HCT116 (cell line): Measurements from ENCODE around the gene FGF18. TPM values are rescaled to one million over a fixed set of nuclear protein-coding genes. Genes with fewer than 3 reads are reported as not detected.

ENCODE experiments used
- ATAC-seq: fragments of 200-7000 bp; cut with Tn5 transposase; 2 replicates; pipeline ENCODE4 v1.9.1; 2020; ENCODE audit warnings: mild to moderate bottlenecking, moderate library complexity
- Bru-seq: library from RNA; stranded (reverse); fragments of 400-500 nt; gene quantifications from one replicate; lab custom pipeline; 2021; lab: Mats Ljungman, UMichigan
- BruChase-seq, 2 experiments: library from RNA; stranded (reverse); fragments of 400-500 nt; gene quantifications; one replicate each; lab custom pipeline; 2021; lab: Mats Ljungman, UMichigan
- BruUV-seq: library from RNA; stranded (reverse); fragments of 400-500 nt; replicated peaks from 2 replicates; lab custom pipeline; 2021; lab: Mats Ljungman, UMichigan
- CTCF ChIA-PET: fragments of 300-600 bp; sonication (Branson Sonifier 250); formaldehyde crosslinking; loops from one replicate; lab custom pipeline; 2021; ENCODE audit warnings: antibody characterized with exemption; lab: Charles Lee
- POLR2A ChIA-PET: fragments of 300-600, 350-600 bp; sonication (Branson Sonifier 250); formaldehyde crosslinking; loops from one replicate; lab custom pipeline; 2021; ENCODE audit warnings: antibody characterized with exemption; lab: Charles Lee
- RAD21 ChIA-PET, 2 experiments: fragments of 300-600 bp; sonication (Branson Sonifier 250); formaldehyde crosslinking; loops; one replicate each; lab custom pipeline; 2023; ENCODE audit warnings: low total read pairs in 2 of 2; ENCODE audit not compliant: uncharacterized antibody in 2 of 2, unreplicated experiment in 2 of 2, low non-redundant PET in 1 of 2; lab: Charles Lee
- DNase-seq: peaks from one replicate; pipeline ENCODE4 v3.0.0-alpha.2; 2010; ENCODE audit warnings: low read depth, low spot score
- H2AFZ ChIP-seq: fragments of 200-600 bp; shearing (Covaris generic), sonication (generic); 2 replicates; pipeline ENCODE4 v1.6.1; 2017; ENCODE audit warnings: low read depth, mixed run types, mixed read lengths, antibody characterized with exemption, low read length; ENCODE audit not compliant: poor library complexity, severe bottlenecking
- H3K27ac ChIP-seq: 2 replicates; pipeline ENCODE4 v1.5.1; 2012; ENCODE audit warnings: low read depth, low read length
- H3K27me3 ChIP-seq: fragments of 200-600 bp; sonication (generic); 2 replicates; pipeline ENCODE4 v1.6.1; 2016; ENCODE audit warnings: mixed run types, low read length, mixed read lengths; ENCODE audit not compliant: insufficient read depth
- H3K36me3 ChIP-seq, 2 experiments: fragments of 200-500 bp in 1 of 2; fragments of 200-600 bp in 1 of 2; sonication (Bioruptor generic) in 1 of 2; sonication (generic) in 1 of 2; 2 replicates each; pipeline versions ENCODE4 v1.5.1 to v1.6.1; 2014 to 2016; ENCODE audit warnings: low read length in 2 of 2, inconsistent platforms in 1 of 2, mixed read lengths in 1 of 2, mixed run types in 1 of 2; ENCODE audit not compliant: insufficient read depth in 2 of 2, control insufficient read depth in 1 of 2
- H3K4me1 ChIP-seq, 2 experiments: fragments of 200-600 bp in 1 of 2; sonication (generic) in 1 of 2; 2 replicates each; pipeline versions ENCODE4 v1.5.1 to v1.6.1; 2012 to 2017; ENCODE audit warnings: low read length in 2 of 2, inconsistent platforms in 1 of 2, mild to moderate bottlenecking in 1 of 2, mixed read lengths in 1 of 2, mixed run types in 1 of 2, moderate library complexity in 1 of 2; ENCODE audit not compliant: insufficient read depth in 2 of 2, control insufficient read depth in 1 of 2
- H3K4me2 ChIP-seq: fragments of 200-600 bp; sonication (generic); 2 replicates; pipeline ENCODE4 v1.6.1; 2017; ENCODE audit warnings: mixed run types, low read length, mixed read lengths
- H3K4me3 ChIP-seq, 2 experiments: fragments of 200-600 bp in 1 of 2; sonication (generic) in 1 of 2; replicated peaks in 1 of 2; 2 replicates each; pipeline ENCODE4 v1.5.1; 2011 to 2016; ENCODE audit warnings: low read length in 2 of 2, control low read depth in 1 of 2, low read depth in 1 of 2, mild to moderate bottlenecking in 1 of 2, mixed read lengths in 1 of 2, mixed run types in 1 of 2
- H3K79me2 ChIP-seq: fragments of 200-600 bp; sonication (generic); 2 replicates; pipeline ENCODE4 v1.6.1; 2017; ENCODE audit warnings: mild to moderate bottlenecking, mixed run types, low read length, moderate library complexity, mixed read lengths; ENCODE audit not compliant: insufficient read depth
- H3K9ac ChIP-seq: fragments of 200-600 bp; sonication (generic); 2 replicates; pipeline ENCODE4 v1.6.1; 2016; ENCODE audit warnings: low read length, mixed read lengths
- H3K9me2 ChIP-seq: fragments of 200-600 bp; sonication (generic), shearing (Covaris generic); 2 replicates; pipeline ENCODE4 v1.6.1; 2017; ENCODE audit warnings: mixed run types, mild to moderate bottlenecking, moderate library complexity; ENCODE audit not compliant: insufficient read depth
- H3K9me3 ChIP-seq, 2 experiments: fragments of 200-500 bp in 1 of 2; fragments of 200-600 bp in 1 of 2; sonication (Bioruptor generic) in 1 of 2; sonication (generic) in 1 of 2; 2 replicates each; pipeline ENCODE4 v1.6.1; 2014 to 2017; ENCODE audit warnings: low read length in 2 of 2, mixed read lengths in 2 of 2, inconsistent platforms in 1 of 2, low read depth in 1 of 2, mild to moderate bottlenecking in 1 of 2, mixed run types in 1 of 2, moderate library complexity in 1 of 2; ENCODE audit not compliant: control insufficient read depth in 1 of 2, insufficient read depth in 1 of 2
- H4K20me1 ChIP-seq: fragments of 200-600 bp; sonication (generic), shearing (Covaris generic); 2 replicates; pipeline ENCODE4 v1.6.1; 2017; ENCODE audit warnings: mixed run types, mild to moderate bottlenecking, moderate library complexity; ENCODE audit not compliant: insufficient read depth
- ELF1 ChIP-seq: IDR thresholded peaks from 2 replicates; pipeline ENCODE4 v1.6.1; 2012; ENCODE audit warnings: low read depth, borderline replicate concordance
- POLR2AphosphoS5 ChIP-seq: IDR thresholded peaks from 2 replicates; pipeline ENCODE4 v1.6.1; 2011; ENCODE audit warnings: mild to moderate bottlenecking, low read depth, low read length, moderate library complexity
- TCF7L2 ChIP-seq: IDR thresholded peaks from 2 replicates; pipeline ENCODE4 v1.7.0; 2011; ENCODE audit warnings: borderline replicate concordance, inconsistent platforms; ENCODE audit not compliant: insufficient read depth, insufficient read length; ENCODE audit errors: extremely low read depth
- intact Hi-C: fragments of 100-400 bp; cut with micrococcal nuclease; formaldehyde crosslinking; loops from 2 replicates; pipeline ENCODE4 v1.10.0; 2022
- long read RNA-seq: library from polyadenylated mRNA; unstranded; transcript quantifications from one replicate; pipeline ENCODE4 v2.0.0, GENCODE V29; 2021; ENCODE audit not compliant: unreplicated experiment
- polyA plus RNA-seq: library from polyadenylated mRNA; unstranded; fragments of >200 nt; gene quantifications from 2 replicates; pipeline ENCODE4 v1.2.1, GENCODE V29; 2012; ENCODE audit warnings: missing spikeins
- total RNA-seq: library from RNA; stranded (reverse); gene quantifications from one replicate; pipeline ENCODE4 v1.2.1, GENCODE V29; 2021; ENCODE audit not compliant: unreplicated experiment
- TF ChIP-seq, protein P1 (sequence below): IDR thresholded peaks from 2 replicates; pipeline ENCODE4 v1.6.1; 2012; ENCODE audit warnings: low read depth
- TF ChIP-seq, protein P2 (sequence below), 3 experiments: fragments of 200-600 bp in 1 of 3; sonication (generic) in 1 of 3; IDR thresholded peaks in 2 of 3; conservative IDR thresholded peaks in 1 of 3; 2 replicates each; pipeline ENCODE4 v1.5.1; 2012 to 2017; ENCODE audit warnings: low read depth in 2 of 3, low read length in 2 of 3, antibody characterized with exemption in 1 of 3, borderline replicate concordance in 1 of 3, control low read depth in 1 of 3, mild to moderate bottlenecking in 1 of 3, mixed read lengths in 1 of 3, mixed run types in 1 of 3, moderate library complexity in 1 of 3; ENCODE audit not compliant: insufficient read depth in 1 of 3

Gene FGF18, protein sequence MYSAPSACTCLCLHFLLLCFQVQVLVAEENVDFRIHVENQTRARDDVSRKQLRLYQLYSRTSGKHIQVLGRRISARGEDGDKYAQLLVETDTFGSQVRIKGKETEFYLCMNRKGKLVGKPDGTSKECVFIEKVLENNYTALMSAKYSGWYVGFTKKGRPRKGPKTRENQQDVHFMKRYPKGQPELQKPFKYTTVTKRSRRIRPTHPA
- total RNA-seq = 0.96 TPM
- polyA plus RNA-seq = 0.42 and 0.62 TPM in 2 replicates
- Bru-seq, nascent RNA = percentile 55 among the genes with signal in this experiment
- percentile 56 among the genes with signal in this experiment for BruChase-seq, experiment 1, labeled RNA remaining after a 6-hour chase
- BruChase-seq, experiment 2, labeled RNA remaining after a 2-hour chase = percentile 58 among the genes with signal in this experiment
- long read RNA-seq, partial matches to known transcripts = 0 of 3 reads
- long read RNA-seq, other reads (novel, unspliced or antisense) = 0 of 3 reads

DNA sequence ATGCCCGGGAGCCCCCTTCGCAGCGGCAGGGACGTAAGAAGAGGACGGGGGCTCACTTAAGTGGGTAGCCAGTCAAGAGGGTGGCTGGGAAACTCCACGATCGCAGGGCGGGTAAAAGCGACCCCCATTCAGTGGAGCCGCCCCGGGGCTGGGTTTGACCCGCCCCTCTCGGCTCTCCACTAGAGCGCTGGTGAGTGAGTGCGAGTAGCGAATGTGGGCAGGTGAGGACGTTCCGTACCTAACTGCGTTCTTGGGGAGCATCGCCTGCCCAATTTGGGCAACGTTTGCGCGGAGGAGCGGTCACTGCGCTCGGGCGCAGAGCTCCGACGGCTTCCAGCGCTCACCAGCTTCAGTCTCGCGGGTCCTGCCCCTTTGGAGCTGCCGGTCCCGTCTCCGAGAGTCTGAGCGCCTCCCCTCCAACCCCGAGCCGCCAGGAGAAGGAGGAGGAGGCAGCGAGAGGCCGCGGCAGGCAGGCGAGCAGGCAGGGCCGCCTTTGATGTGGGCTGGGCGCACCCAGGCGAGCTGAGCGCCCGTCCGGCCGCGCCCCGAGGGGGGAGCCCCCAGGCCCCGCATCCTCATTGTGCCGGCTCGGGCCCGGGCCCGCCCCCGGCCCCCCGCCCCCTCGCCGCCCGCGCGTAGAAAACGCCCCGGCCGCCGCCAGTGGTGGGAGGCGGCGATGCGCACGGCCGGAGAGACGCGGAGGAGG, at the start of gene FGF18:
Gene FGF18, plus strand, starts transcription at position 666 of the 706 bp plus-strand sequence. CDS start 553 bp downstream, outside the sequence.
- H3K4me2 ChIP-seq = peak within 1 kb of the TSS; percentile 92
- peaks cover 17% of the 10 kb centered on the region; the same call in 1 of the 2 replicates for H4K20me1 ChIP-seq
- H3K4me3 ChIP-seq = peak within 1 kb of the TSS; percentile 42 to 58
- no peaks in the 10 kb centered on the region for H3K36me3 ChIP-seq
- TF ChIP-seq, protein P1, sequence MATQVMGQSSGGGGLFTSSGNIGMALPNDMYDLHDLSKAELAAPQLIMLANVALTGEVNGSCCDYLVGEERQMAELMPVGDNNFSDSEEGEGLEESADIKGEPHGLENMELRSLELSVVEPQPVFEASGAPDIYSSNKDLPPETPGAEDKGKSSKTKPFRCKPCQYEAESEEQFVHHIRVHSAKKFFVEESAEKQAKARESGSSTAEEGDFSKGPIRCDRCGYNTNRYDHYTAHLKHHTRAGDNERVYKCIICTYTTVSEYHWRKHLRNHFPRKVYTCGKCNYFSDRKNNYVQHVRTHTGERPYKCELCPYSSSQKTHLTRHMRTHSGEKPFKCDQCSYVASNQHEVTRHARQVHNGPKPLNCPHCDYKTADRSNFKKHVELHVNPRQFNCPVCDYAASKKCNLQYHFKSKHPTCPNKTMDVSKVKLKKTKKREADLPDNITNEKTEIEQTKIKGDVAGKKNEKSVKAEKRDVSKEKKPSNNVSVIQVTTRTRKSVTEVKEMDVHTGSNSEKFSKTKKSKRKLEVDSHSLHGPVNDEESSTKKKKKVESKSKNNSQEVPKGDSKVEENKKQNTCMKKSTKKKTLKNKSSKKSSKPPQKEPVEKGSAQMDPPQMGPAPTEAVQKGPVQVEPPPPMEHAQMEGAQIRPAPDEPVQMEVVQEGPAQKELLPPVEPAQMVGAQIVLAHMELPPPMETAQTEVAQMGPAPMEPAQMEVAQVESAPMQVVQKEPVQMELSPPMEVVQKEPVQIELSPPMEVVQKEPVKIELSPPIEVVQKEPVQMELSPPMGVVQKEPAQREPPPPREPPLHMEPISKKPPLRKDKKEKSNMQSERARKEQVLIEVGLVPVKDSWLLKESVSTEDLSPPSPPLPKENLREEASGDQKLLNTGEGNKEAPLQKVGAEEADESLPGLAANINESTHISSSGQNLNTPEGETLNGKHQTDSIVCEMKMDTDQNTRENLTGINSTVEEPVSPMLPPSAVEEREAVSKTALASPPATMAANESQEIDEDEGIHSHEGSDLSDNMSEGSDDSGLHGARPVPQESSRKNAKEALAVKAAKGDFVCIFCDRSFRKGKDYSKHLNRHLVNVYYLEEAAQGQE = no peak
- TF ChIP-seq, protein P2, sequence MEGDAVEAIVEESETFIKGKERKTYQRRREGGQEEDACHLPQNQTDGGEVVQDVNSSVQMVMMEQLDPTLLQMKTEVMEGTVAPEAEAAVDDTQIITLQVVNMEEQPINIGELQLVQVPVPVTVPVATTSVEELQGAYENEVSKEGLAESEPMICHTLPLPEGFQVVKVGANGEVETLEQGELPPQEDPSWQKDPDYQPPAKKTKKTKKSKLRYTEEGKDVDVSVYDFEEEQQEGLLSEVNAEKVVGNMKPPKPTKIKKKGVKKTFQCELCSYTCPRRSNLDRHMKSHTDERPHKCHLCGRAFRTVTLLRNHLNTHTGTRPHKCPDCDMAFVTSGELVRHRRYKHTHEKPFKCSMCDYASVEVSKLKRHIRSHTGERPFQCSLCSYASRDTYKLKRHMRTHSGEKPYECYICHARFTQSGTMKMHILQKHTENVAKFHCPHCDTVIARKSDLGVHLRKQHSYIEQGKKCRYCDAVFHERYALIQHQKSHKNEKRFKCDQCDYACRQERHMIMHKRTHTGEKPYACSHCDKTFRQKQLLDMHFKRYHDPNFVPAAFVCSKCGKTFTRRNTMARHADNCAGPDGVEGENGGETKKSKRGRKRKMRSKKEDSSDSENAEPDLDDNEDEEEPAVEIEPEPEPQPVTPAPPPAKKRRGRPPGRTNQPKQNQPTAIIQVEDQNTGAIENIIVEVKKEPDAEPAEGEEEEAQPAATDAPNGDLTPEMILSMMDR (IDR thresholded peaks at IDR 0.05 in 2 of 3, conservative IDR thresholded peaks at IDR 0.05 in 1 of 3; ENCODE audit: borderline replicate concordance in 1 of 3, insufficient read depth in 1 of 3, low read depth in 2 of 3, low read length in 2 of 3) = peak in 1 of 3 experiments; percentile 26; a peak in 2 of 6 replicates
- TF ChIP-seq TCF7L2 (peak; percentile 99), POLR2AphosphoS5 (0 out of 2 replicates have a peak, but pooled peaks have one; percentile 5), ELF1 (no peak)
- no peaks in the 10 kb centered on the region for H3K9me3 ChIP-seq
- H3K27ac ChIP-seq = peak within 1 kb of the TSS; percentile 50
- peaks cover 0 to 42% of the 10 kb centered on the region in 2 experiments; a peak in 3 of 4 replicates for H3K4me1 ChIP-seq
- DNase-seq = peak; percentile 56
- intact Hi-C loops = loop anchor here (1.0 to 2.0 kb wide), 4 partner anchors 187 to 488 kb away; no protein-coding TSS in a partner anchor
- ATAC-seq = peak; percentile 76
- no peaks in the 10 kb centered on the region for H3K27me3 ChIP-seq
- ChIA-PET RAD21 (interaction anchor here in 1 of 2 experiments (2.0 kb wide), 1 partner anchor 187 kb away, joined by 8 read pairs; no protein-coding TSS in a partner anchor), CTCF (interaction anchor here (0.8 to 3.3 kb wide), 17 partner anchors 25 to 640 kb away, joined by 3 to 32 read pairs (median 4); no protein-coding TSS in a partner anchor), POLR2A (interaction anchor here (1.9 kb wide), 1 partner anchor 31 kb away, joined by 12 read pairs; the partner anchor contains the start of gene NPM1)
- no TSS peak for BruUV-seq
- peaks cover 11% of the 10 kb centered on the region for H3K79me2 ChIP-seq
- H3K9me2 ChIP-seq = no peaks in the 10 kb centered on the region
- H3K9ac ChIP-seq = peak within 1 kb of the TSS; percentile 44
- no peak within 1 kb of the TSS for H2AFZ ChIP-seq
